Measurements from ENCODE around the gene MT1HL1.

GRCh38 chr1:237035759-237036158 lies 31.5 kb upstream of the MT1HL1 start:
- TF ChIP-seq, protein P1, sequence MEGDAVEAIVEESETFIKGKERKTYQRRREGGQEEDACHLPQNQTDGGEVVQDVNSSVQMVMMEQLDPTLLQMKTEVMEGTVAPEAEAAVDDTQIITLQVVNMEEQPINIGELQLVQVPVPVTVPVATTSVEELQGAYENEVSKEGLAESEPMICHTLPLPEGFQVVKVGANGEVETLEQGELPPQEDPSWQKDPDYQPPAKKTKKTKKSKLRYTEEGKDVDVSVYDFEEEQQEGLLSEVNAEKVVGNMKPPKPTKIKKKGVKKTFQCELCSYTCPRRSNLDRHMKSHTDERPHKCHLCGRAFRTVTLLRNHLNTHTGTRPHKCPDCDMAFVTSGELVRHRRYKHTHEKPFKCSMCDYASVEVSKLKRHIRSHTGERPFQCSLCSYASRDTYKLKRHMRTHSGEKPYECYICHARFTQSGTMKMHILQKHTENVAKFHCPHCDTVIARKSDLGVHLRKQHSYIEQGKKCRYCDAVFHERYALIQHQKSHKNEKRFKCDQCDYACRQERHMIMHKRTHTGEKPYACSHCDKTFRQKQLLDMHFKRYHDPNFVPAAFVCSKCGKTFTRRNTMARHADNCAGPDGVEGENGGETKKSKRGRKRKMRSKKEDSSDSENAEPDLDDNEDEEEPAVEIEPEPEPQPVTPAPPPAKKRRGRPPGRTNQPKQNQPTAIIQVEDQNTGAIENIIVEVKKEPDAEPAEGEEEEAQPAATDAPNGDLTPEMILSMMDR (IDR thresholded peaks at IDR 0.05; ENCODE audit: low read depth, low read length, poor library complexity, severe bottlenecking) = no peak
- TF ChIP-seq EZH2phosphoT487 (IDR thresholded peaks at IDR 0.05; ENCODE audit: borderline replicate concordance, low read length) = no peak
